ENCODE data around the gene APBA1.

APBA1 gene

GRCh38 chr9:69445251-69445650, 226.9 kb downstream of the APBA1 start:
- no peaks in the 10 kb centered on the region for H3F3A ChIP-seq (ENCODE audit: control insufficient read depth, insufficient read depth)
- no peaks in the 10 kb centered on the region for H3K9me3 ChIP-seq (ENCODE audit: control insufficient read depth, insufficient read depth, low read length)
- no peaks in the 10 kb centered on the region for H3K79me2 ChIP-seq (ENCODE audit: control insufficient read depth, low read length)
- no peaks in the 10 kb centered on the region for H3K27me3 ChIP-seq (ENCODE audit: control insufficient read depth, low read length)
- H3K4me3 ChIP-seq (ENCODE audit: low read length) = no peak overlapping the region
- no peaks in the 10 kb centered on the region for H3K9me2 ChIP-seq (replicated peaks; ENCODE audit: control insufficient read depth, low read length)
- H3K4me2 ChIP-seq (ENCODE audit: low read length) = no peak overlapping the region
- H3K36me3 ChIP-seq (ENCODE audit: control insufficient read depth, low read length) = no peaks in the 10 kb centered on the region
- no peaks in the 10 kb centered on the region for H3K4me1 ChIP-seq (ENCODE audit: control insufficient read depth, low read length)
- no peaks in the 10 kb centered on the region for H4K20me1 ChIP-seq (ENCODE audit: control insufficient read depth, insufficient read depth, low read depth, low read length)
- TF ChIP-seq EZH2phosphoT487 (IDR thresholded peaks at IDR 0.05; ENCODE audit: borderline replicate concordance, low read length) = no peak
- no peak for TF ChIP-seq CTCF (IDR thresholded peaks at IDR 0.05; ENCODE audit: low read depth, low read length, poor library complexity, severe bottlenecking)
- no peak overlapping the region for H3K27ac ChIP-seq (ENCODE audit: low read depth, low read length)

GRCh38 chr9:69444791-69445190, 227.4 kb downstream of the APBA1 start:
- H3K9me3 ChIP-seq (ENCODE audit: control insufficient read depth, insufficient read depth, low read length) = no peaks in the 10 kb centered on the region
- H3K36me3 ChIP-seq (ENCODE audit: control insufficient read depth, low read length) = no peaks in the 10 kb centered on the region
- no peak overlapping the region for H3K4me3 ChIP-seq (ENCODE audit: low read length)
- TF ChIP-seq CTCF (IDR thresholded peaks at IDR 0.05; ENCODE audit: low read depth, low read length, poor library complexity, severe bottlenecking) = no peak
- no peak for TF ChIP-seq EZH2phosphoT487 (IDR thresholded peaks at IDR 0.05; ENCODE audit: borderline replicate concordance, low read length)
- no peaks in the 10 kb centered on the region for H3K27me3 ChIP-seq (ENCODE audit: control insufficient read depth, low read length)
- H3K4me1 ChIP-seq (ENCODE audit: control insufficient read depth, low read length) = no peaks in the 10 kb centered on the region
- no peak overlapping the region for H3K27ac ChIP-seq (ENCODE audit: low read depth, low read length)
- H3K4me2 ChIP-seq (ENCODE audit: low read length) = no peak overlapping the region
- no peaks in the 10 kb centered on the region for H3K9me2 ChIP-seq (replicated peaks; ENCODE audit: control insufficient read depth, low read length)
- H4K20me1 ChIP-seq (ENCODE audit: control insufficient read depth, insufficient read depth, low read depth, low read length) = no peaks in the 10 kb centered on the region
- H3F3A ChIP-seq (ENCODE audit: control insufficient read depth, insufficient read depth) = no peaks in the 10 kb centered on the region
- H3K79me2 ChIP-seq (ENCODE audit: control insufficient read depth, low read length) = no peaks in the 10 kb centered on the region

- Histone ChIP-seq H3K79me2 (ENCODE audit: control insufficient read depth, low read length) (no peaks in the 10 kb centered on the region), H3K4me1 (ENCODE audit: control insufficient read depth, low read length) (no peaks in the 10 kb centered on the region), H3K27ac (ENCODE audit: low read depth, low read length) (no peak overlapping the region), H3K4me3 (ENCODE audit: low read length) (no peak overlapping the region), H3F3A (ENCODE audit: control insufficient read depth, insufficient read depth) (no peaks in the 10 kb centered on the region), H3K9me3 (ENCODE audit: control insufficient read depth, insufficient read depth, low read length) (no peaks in the 10 kb centered on the region), H3K9me2 (replicated peaks; ENCODE audit: control insufficient read depth, low read length) (no peaks in the 10 kb centered on the region), H4K20me1 (ENCODE audit: control insufficient read depth, insufficient read depth, low read depth, low read length) (no peaks in the 10 kb centered on the region), H3K27me3 (ENCODE audit: control insufficient read depth, low read length) (no peaks in the 10 kb centered on the region), H3K36me3 (ENCODE audit: control insufficient read depth, low read length) (no peaks in the 10 kb centered on the region), H3K4me2 (ENCODE audit: low read length) (no peak overlapping the region)
- TF ChIP-seq EZH2phosphoT487 (IDR thresholded peaks at IDR 0.05; ENCODE audit: borderline replicate concordance, low read length) (no peak), CTCF (IDR thresholded peaks at IDR 0.05; ENCODE audit: low read depth, low read length, poor library complexity, severe bottlenecking) (no peak)
Observed at GRCh38 chr9:69444021-69444420, 228.2 kb downstream of the APBA1 start.

- Histone ChIP-seq H3K4me2 (ENCODE audit: low read length) (no peak overlapping the region), H3K79me2 (ENCODE audit: control insufficient read depth, low read length) (no peaks in the 10 kb centered on the region), H3K4me1 (ENCODE audit: control insufficient read depth, low read length) (no peaks in the 10 kb centered on the region), H3K27ac (ENCODE audit: low read depth, low read length) (no peak overlapping the region), H4K20me1 (ENCODE audit: control insufficient read depth, insufficient read depth, low read depth, low read length) (no peaks in the 10 kb centered on the region), H3K27me3 (ENCODE audit: control insufficient read depth, low read length) (no peaks in the 10 kb centered on the region), H3K9me3 (ENCODE audit: control insufficient read depth, insufficient read depth, low read length) (no peaks in the 10 kb centered on the region), H3F3A (ENCODE audit: control insufficient read depth, insufficient read depth) (no peaks in the 10 kb centered on the region), H3K9me2 (replicated peaks; ENCODE audit: control insufficient read depth, low read length) (no peaks in the 10 kb centered on the region), H3K36me3 (ENCODE audit: control insufficient read depth, low read length) (no peaks in the 10 kb centered on the region), H3K4me3 (ENCODE audit: low read length) (no peak overlapping the region)
- no peak for TF ChIP-seq EZH2phosphoT487 (IDR thresholded peaks at IDR 0.05; ENCODE audit: borderline replicate concordance, low read length)
- no peak for TF ChIP-seq CTCF (IDR thresholded peaks at IDR 0.05; ENCODE audit: low read depth, low read length, poor library complexity, severe bottlenecking)
Observed at GRCh38 chr9:69443178-69443577, 229.0 kb downstream of the APBA1 start.
